GM18870 (cell line): ENCODE measurements around the gene EDA.
"Not testable (repeated sequence)": the region's sequence is repeated elsewhere in the genome, so short reads cannot be mapped to it uniquely, and the experiment has no call there.

Experiments used
- ATAC-seq: cut with Tn5 transposase; IDR thresholded peaks from one replicate; pipeline ENCODE4 v1.9.1; 2021; ENCODE audit warnings: moderate library complexity; ENCODE audit not compliant: unreplicated experiment

Gene EDA

DNA sequence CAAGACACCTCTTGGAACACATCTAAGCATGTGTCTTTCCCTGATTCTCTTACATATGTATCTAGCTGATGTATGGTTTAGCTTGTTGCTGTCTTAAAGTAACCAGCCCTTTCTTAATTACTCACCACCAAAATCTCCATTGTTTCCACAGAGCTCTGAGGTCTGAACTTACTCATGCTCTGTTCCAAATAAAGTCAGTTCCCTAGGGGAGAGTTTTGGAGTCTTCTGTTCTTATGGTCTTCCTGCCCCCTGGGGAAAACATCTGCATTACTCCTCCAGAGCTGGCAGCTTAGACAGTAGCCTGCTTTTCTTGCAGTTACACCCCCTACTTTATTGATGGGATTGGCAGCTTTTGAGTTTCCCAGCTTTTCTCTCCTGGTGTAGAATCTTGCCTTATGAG is 125.8 kb downstream of the EDA start:
- ATAC-seq = no peak

DNA sequence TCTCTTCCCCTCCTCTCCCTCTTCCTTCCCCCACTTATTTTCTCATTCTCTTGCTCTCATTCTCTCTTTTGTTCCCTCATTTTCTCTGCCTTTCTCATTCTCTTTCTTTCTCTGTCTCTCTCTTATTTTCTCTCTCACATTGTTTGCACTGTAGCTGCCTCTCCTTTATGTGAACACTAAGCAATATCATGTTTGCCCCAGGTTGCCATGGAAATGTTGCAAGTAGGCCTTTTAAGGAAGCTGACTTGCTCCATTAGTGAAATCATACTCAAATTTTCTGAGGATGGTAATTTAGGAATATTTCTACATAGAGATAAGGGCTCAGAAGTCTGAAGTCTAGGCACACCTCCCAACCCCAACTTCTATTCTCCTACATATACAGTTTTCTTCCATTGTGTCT is 130.1 kb downstream of the EDA start:
- no peak for ATAC-seq

DNA sequence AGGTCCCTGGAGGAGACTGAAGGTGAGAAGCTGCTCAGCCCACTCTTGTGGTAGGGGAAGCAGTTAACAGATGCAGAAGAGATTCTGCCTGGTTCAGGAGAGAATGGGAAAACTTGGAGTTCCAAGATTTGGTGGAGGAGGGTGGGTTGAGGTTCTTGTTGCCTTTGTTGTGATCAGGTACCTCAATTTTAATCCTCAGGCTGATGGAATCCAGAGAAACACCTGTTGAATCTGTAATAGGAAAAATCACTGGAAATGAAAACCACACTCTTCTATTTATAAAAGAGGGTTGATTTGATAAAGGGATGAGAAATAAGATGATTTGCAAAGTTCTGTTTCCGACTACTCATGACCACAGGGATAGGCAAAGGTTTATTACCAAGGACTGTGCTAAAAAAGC is 132.1 kb downstream of the EDA start:
- ATAC-seq = no peak

DNA sequence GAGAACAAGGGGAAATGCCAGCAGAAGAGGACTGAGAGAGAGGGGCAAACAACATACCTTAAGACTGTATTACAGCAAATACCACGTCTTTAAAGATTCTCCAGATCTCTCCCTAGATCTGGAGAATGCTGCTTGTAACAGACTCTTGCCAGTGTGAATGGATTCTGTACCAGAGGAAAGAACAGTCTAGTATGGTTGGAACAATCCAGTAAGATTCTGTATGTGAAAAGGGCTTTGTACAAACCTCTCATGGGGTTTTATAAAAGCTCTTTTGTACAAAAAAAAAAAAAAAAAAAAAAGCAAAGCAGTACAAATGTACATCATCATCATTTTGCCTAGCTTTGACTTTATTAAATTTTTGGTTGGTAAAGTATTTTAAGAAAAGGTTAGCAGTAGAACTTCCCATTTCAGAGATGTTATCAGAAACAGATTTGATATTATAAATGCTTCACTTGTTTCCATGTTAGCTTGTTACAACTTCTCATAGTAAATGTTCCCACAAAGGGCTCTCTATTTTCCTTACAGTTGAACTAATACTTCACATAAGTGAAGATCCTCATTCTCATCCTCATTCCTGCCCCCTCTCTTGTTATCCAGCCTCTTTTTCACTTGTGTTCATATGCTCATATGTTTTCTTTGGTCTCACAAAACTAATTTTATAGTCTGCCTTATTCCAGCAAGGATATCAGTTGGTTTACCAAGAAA is 144.2 kb downstream of the EDA start:
- no peak for ATAC-seq

DNA sequence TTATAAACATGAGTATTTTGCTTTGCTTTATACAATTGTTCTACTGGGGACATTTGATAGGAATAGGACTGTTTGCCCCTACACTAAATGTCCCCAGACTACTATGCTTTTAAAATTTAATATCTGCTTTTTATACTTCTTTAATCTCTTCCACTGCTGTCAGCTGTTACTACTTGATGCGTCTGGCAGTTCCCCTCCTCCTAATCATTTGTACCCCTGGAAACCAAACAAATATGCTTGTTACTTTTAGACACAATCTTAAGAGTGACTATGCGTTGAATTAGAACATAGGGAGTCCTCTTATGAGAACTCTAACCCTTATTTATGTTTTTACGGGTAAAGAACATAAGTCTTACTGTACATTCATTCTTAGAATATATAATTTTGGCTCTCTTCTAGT is 145.7 kb downstream of the EDA start:
- ATAC-seq = no peak

DNA sequence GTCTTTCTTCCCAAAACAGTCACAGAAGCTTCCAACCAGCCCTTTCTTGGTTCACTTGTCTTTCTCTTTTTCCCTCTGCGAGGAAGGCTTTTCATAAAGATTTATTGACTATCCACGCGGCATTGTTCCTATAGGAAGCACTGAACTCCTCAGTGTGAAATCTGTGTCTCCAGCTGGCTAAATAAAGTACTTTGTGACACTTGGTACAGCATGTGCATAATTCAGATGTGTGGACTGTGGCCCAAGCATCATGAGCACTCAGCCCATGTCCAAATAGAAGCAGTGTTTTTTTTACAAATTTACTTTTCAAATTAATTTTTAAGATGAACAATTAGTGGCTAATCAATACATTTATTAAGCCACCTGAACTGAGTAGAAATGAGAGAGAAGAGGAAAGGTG is 146.4 kb downstream of the EDA start:
- ATAC-seq = no peak

DNA sequence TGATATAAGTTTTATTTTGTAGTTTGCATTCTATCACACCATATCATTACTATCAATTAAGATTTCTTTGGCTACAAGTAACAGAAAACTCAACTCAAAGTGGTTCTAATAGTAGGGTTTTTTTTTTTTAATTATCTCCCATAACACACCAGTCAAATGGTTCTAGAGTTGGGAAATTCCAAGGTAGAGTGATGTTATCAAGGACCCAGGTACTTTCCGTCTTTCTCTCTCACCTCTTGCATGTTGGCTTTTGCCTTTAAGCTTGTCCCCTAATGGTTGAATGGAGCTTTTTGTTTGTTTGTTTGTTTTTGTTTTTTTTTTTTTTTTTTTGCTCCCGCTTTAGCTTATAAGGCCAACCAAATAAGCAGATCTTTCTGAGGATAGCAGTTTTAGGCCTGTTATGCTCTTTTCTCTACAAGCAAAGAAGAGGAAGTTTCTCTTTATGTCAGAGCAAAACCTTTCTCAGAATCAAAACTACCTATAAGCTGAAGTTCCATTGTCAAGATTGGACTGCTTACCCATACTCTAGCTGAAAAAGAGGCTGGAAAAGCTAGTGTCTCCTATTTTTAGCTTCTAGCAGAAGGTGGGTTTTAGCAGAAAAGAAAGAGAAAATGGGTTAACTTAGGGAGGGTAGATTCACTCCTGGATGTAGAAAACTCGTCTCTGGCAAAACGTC is 177.5 kb downstream of the EDA start:
- ATAC-seq = no peak

DNA sequence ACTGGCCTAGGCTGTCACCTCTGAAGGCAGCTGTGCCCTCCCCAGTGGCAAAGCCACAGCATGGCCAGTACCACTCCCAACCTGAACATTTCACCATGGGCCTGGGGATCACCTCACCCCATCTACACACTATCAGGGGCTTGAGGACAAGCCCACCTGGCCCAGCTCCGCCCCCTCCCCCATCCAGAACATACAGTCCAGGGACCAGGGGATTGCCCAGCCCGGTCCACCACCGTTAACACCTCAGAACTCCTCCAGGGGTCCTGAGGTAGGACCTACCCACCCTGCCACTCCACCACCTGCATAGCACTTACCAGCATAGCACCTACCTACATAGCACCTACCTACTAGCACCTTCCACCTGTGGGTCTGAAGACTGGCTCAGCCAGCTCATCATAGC is 179.8 kb downstream of the EDA start:
- ATAC-seq = no peak

DNA sequence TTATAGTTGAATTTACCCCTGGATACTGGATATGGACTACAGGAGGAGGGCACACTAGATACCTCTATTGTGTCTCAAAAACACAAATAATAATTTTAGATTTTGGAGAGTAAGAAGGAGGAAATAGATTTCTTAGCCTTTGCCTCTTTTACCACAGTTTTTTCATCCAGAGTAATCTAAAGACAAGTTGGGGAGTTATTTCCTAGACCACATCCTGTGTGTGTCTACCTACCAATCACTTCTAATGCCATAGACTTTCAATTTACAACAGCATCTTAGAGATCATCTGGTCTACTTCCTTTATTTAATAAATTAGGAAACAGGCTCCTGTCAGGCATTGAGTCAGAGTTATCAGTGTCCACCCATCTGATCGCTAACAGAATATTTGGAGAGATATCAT is 191.5 kb downstream of the EDA start:
- ATAC-seq = no peak

DNA sequence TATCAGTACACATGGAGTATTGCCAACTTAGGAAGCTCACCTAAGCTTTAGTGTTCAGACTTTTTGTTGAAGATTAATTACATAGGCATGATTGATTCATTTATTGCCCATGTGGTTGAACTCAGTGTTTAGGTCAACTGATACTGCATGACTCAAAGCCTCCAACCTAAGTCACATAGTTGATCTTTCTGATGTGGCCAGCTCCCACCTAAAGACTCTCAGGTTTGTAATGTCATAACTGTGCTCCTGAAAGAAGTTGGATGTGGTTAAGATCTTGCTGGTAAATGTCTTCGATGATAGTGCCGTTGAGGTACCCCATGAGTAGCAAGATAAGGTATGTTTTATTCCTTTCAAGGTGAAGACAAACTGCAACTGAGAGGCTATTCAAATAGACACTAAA is 192.5 kb downstream of the EDA start:
- no peak for ATAC-seq

DNA sequence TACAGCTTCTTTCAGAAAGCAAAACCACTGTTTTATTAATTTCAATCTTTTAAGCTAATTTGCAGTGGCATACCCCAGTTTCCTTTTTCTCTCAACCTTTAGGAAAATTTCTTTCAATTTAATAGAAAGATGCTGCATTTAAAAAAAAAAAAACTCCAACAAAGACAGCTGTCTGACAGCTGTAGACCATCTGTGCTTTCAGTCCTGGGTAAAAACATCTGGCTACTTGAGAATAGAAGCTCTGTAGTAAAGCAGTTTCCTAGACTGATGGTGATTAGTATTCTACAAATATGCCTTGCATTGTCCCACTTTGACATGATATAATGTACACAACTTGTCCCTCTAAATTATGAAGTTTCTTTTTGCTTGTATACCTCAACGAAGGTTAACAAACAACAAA is 197.8 kb downstream of the EDA start:
- no peak for ATAC-seq

DNA sequence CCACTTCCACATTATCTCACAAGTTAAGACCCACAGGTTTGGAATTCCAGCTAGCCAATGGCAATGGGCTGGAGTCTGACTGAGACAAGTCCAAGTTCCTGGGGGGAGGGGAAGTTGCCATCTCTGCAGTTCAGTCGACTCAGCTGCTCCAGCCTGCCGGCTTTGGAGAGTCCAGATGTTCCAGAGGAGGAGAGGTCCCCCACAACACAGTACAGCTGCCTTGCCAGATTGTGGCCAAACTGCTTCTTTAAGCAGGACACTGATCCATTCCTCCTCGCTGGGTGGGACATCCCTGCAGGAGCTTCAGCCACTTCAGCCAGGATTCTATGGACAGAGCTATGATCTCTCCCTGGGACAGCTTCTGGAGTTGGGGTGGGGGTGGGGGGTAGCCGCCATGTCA is 199.2 kb downstream of the EDA start:
- no peak for ATAC-seq

DNA sequence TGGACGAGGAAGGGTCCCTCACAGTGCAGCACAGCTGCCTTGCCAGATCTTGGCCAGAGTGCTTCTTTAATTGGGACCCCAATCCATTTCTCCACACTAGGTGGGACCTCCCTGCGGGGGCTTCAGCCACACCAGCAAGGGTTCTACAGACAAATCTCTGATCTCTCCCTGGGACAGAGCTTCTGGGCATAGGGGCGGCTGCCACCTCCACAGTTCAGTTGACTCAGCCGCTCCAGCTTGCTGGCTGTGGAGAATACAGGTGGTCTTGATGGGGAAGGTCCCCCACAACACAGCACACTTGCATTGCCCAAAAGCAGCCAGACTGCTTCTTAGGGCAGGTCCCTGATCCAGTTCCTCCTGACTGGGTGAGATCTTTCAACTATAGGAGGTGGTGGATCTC is 199.6 kb downstream of the EDA start:
- no peak for ATAC-seq

DNA sequence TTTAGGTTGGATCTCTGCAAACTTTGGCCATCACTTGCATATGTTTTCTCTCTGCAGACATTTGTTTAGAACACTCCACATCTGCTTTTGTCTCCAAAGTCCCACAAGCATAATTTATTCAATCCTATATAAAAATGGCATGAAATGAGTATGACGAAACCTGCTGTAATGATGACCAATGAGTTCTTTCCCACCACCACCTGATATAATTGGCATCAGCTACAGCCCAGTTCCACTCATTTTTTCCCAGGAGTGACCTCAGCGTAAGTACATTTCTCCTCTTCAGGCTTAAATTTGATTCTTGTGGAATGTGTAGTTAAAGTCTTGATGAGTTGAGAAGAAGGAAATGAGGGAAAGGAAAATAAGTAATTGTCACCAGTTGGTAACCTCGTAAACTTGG is 228.7 kb downstream of the EDA start:
- no peak for ATAC-seq

DNA sequence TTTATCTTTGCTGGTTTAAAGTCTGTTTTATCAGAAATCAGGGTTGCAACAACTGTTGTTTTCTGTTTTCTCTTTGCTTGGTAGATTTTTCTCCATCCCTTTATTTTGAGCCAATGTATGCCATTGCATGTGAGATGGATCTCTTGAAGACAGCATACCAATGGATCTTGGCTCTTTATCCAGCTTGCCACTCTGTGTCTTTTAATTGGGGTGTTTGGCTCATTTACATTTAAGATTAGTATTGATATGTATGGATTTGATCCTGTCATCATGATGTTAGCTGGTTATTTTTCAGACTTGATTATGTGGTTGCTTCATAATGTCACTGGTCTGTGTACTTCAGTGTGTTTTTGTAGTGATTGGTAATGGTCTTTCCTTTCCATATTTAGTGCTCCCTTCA is 244.1 kb downstream of the EDA start:
- ATAC-seq = not testable (repeated sequence)

DNA sequence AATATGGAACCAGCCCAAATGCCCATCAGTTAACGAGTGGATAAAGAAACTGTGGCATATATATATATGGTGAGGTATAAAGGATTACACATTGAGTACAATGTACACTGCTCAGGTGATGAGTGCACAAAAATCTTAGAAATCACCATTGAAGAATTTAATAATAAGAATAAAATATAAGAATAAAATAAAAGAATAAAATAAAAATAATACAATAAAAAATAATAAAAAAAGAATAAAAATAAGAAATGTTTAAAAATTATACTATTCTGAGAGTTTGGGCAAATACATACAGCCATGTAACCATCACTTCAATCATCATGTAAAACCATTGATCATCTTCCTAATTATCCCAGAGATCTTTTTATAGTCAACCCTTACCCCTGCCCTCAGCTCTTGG is 260.3 kb downstream of the EDA start:
- no peak for ATAC-seq

DNA sequence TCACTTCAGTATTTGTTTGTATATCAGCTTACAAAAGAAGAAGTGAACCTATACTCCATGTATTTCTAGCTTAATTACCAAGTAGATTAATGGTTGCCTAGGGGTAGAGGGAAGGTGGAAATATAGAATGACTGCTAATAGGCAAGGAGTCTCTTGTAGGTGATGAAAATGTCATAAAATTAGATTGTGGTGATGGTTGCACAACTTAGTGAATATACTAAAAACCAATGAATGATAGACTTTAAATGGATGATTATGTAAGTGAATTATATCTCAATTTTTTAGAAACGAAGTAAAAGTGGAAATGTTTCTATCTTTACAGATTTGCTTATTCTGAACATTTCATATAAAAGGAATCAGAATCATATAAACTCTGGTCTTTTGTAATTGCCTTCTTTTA is 268.3 kb downstream of the EDA start:
- no peak for ATAC-seq

DNA sequence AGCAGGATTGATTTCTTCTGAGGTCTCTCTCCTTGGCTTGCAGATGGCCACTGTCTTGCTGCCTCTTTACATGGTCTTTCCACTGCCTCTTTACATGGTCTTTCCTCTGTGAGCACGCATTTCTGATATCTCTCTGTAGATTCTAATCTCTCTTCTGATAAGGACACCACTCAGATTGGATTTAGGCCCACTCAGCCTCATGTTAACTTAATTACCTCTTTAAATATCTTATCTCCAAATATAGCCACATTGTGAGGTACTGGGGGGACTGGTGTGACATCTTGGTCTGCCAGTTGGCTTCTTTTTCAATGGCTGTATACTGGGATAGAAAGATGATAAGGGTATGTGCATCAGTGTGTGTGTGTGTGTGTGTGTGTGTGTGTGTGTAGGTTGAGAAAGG is 280.1 kb downstream of the EDA start:
- no peak for ATAC-seq

DNA sequence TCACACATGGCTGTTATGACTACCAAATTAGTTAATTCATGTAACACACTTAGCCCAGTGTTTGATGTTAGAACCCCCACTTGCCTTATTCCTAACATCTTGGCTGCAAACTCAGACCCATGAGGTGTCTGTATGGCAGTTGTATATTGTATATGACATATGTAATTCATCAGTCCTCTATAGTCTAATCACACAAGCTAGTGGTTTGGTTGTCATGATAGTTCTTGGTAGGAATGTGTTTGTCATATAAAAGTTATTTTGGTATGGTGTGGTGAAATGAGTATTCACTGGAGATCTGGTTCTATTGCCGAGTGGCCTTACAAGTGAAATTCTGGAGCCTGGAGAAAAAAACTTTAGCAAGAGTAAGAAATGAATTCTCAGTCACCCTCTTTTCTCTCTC is 284.6 kb downstream of the EDA start:
- no peak for ATAC-seq

DNA sequence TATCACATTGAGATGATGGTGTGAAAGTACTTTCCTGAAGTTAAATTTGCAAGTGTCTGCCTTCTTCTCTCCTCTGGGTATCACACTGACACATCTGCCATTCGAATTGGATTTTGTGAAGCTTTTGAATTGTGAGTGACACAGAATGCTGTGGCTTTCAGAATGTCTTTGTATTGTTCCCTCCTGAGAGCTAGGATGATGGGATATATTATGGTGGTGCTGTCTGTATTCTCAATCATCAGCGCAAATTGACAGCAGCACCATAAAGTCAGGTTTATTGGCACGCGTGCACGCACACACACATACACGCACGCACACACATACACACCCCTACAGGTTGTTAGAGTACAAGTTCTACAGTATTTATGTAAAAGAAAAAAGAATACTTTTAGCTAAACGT is 290.5 kb downstream of the EDA start:
- ATAC-seq = no peak

DNA sequence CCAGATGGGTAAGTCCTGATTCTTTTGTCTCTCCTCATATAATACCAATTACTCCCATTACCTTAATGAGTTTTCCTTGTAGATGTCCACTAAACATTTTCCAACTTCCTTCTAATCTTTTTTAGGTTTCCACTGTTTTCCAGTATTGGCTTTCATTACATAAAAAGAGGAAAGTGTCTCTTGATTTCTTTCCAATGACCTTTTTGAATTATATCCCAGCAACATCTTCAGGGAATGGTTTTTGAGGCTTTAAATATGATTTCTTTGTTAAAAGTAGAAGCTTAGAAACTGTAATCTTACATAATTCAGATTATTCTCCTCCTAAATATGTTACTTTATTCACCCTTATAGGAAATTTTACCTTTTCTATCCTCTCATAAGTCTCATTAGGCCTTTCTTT is 298.9 kb downstream of the EDA start:
- no peak for ATAC-seq

DNA sequence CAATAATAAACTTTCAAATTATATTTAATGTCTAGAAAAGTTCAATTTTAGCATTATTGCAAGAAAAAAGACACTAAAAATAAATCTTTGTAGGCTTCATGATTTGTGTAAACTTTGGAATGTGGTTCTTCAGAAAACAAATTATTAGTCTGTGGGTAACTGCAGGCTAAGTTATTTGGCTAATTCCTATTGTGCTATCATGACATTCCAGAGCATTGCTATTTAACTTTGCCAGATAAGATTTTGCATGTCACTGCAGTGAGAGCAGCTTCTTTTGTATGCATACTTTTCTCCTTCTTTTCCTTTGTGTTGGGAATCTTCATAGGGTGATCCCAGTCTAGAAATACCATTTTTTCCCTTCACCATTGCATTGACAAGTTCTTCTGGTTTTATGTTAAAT is 303.8 kb downstream of the EDA start:
- no peak for ATAC-seq

DNA sequence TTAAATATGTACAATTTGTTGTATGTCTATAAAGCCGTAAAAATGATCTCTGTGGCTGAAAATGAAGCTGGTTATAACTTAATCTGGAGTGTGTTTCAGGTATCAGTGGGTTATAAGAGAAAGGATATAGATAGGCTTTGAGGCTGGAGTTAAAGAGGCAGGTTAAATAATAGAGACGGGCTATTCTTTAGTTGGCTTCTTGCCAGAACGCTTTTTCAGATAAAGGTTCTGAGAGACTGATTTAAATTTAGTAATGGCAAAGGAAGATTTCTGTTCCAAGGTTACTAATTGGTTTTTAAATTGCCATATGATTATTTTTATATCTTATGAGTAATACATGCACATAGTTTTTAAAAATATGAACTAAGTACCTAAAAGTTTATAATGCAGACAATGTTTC is 316.4 kb downstream of the EDA start:
- ATAC-seq = no peak
